GM21717 (cell line): Measurements from ENCODE around the gene SHB.

Experiments used
- ATAC-seq: cut with Tn5 transposase; IDR thresholded peaks from one replicate; pipeline ENCODE4 v1.9.1; 2021; ENCODE audit warnings: mild to moderate bottlenecking, moderate library complexity; ENCODE audit not compliant: unreplicated experiment

Gene SHB

GRCh38 chr9:38088006-38088925 lies 19.2 kb upstream of the SHB start:
- ATAC-seq = no peak

- no peak for ATAC-seq
Observed at GRCh38 chr9:38086496-38086895, 17.5 kb upstream of the SHB start.

- no peak for ATAC-seq
Observed at GRCh38 chr9:38085308-38085707, 16.3 kb upstream of the SHB start.

- no peak for ATAC-seq
Observed at GRCh38 chr9:38084556-38084880, 15.5 kb upstream of the SHB start.

- no peak for ATAC-seq
Observed at GRCh38 chr9:38083858-38084555, 15.0 kb upstream of the SHB start.

GRCh38 chr9:38082446-38083287 lies 13.6 kb upstream of the SHB start:
- no peak for ATAC-seq

GRCh38 chr9:38081356-38082108 lies 12.5 kb upstream of the SHB start:
- ATAC-seq = no peak

GRCh38 chr9:38079461-38080031 lies 10.5 kb upstream of the SHB start:
- no peak for ATAC-seq

- no peak for ATAC-seq
Observed at GRCh38 chr9:38075272-38075671, 6.2 kb upstream of the SHB start.

GRCh38 chr9:38074441-38074961 lies 5.5 kb upstream of the SHB start:
- no peak for ATAC-seq

- ATAC-seq = no peak
Observed at GRCh38 chr9:38073882-38074281, 4.9 kb upstream of the SHB start.

- ATAC-seq = no peak
Observed at GRCh38 chr9:38071470-38072134, 2.6 kb upstream of the SHB start.

GRCh38 chr9:38067859-38068681 lies 957 bp downstream of the SHB start:
- ATAC-seq = peak; percentile 0

GRCh38 chr9:38066914-38067858 lies 1.8 kb downstream of the SHB start:
- ATAC-seq = no peak

GRCh38 chr9:38066197-38066913 lies 2.7 kb downstream of the SHB start:
- ATAC-seq = no peak

- no peak for ATAC-seq
Observed at GRCh38 chr9:38065369-38066075, 3.5 kb downstream of the SHB start.
